Fibroblast of lung (primary cell): Measurements from ENCODE around the gene SEMA6A.

ENCODE experiments used
- CTCF ChIP-seq, 2 donors: IDR thresholded peaks in 1 of 2; conservative IDR thresholded peaks in 1 of 2; 1 replicate in 1 of 2; 2 replicates in 1 of 2; pipeline ENCODE4 v1.5.1; 2011 to 2012; ENCODE audit warnings: low read length in 2 of 2, control low read depth in 1 of 2, inconsistent platforms in 1 of 2, low read depth in 1 of 2, mild to moderate bottlenecking in 1 of 2
- EZH2 ChIP-seq: IDR thresholded peaks from 2 replicates; pipeline ENCODE4 v1.5.1; 2012; ENCODE audit warnings: low read length, control low read depth, mild to moderate bottlenecking; ENCODE audit errors: missing control alignments

- TF ChIP-seq EZH2, result no peak
- no peak for TF ChIP-seq CTCF (conservative IDR thresholded peaks at IDR 0.05 in 1 of 2, IDR thresholded peaks at IDR 0.05 in 1 of 2; ENCODE audit: low read depth in 1 of 2, low read length in 2 of 2)
Measured at GRCh38 chr5:116534964-116535651, 39.5 kb downstream of the SEMA6A start.
